C4-2B (cell line): ENCODE results near the gene PLA2G6.

Experiments
- H3K27ac ChIP-seq: fragments of 450-650 bp; 2 replicates; pipeline ENCODE4 v1.5.1; 2017
- CTCF ChIP-seq: fragments of 450-650 bp; conservative IDR thresholded peaks from 2 replicates; pipeline ENCODE4 v1.5.1; 2017; ENCODE audit warnings: mild to moderate bottlenecking
- ZFX ChIP-seq: fragments of 450-650 bp; IDR thresholded peaks from 2 replicates; pipeline ENCODE4 v1.6.1; 2017

PLA2G6 gene

DNA sequence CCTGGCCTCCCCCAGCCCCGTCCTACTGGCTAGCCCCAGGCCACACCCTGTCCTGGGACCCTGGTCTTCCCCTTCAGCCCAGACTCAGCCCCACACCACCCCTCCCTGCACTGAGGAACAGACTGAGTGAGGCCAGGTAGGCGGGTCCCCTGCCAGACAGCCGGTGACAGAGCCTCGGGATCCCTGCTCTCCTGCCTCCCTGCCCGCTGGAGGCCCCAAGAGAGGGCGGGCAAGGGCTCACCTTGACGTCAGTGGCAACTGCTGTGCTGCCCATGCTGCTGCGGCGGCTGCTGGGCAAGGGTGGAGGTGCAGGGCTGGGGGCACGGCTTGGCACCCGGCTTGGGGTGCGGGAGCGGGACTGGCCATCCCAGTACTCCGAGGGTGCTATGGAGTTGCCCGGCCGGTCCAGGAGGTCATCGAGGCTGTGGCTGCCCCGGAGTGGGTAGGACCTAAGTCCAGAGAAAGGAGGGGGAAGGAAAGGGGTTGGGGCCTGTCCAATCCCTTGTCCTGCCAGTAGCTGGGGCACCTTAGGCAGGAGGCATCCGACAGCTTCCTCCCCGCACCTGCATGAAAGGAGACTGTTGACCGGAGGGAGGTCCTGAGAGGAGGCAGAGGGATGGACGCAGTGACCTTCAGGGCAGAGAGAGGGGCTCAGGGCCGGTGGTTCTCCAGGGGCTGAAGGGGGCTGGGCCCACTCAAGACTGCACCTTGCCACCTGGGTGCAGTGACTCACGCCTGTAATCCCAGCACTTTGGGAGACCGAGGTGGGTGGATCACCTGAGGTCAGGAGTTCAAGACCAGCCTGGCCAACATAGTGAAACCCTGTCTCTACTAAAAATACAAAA lies 95.4 kb downstream of the PLA2G6 start:
- no peak for TF ChIP-seq CTCF
- TF ChIP-seq ZFX = no peak

GRCh38 chr22:38085501-38085900 lies 96.1 kb downstream of the PLA2G6 start:
- no peak overlapping the region for H3K27ac ChIP-seq
- TF ChIP-seq CTCF = no peak
- no peak for TF ChIP-seq ZFX

More for the DNA sequence above, 95.4 kb downstream of the PLA2G6 start:
- no peak overlapping the region for H3K27ac ChIP-seq

DNA sequence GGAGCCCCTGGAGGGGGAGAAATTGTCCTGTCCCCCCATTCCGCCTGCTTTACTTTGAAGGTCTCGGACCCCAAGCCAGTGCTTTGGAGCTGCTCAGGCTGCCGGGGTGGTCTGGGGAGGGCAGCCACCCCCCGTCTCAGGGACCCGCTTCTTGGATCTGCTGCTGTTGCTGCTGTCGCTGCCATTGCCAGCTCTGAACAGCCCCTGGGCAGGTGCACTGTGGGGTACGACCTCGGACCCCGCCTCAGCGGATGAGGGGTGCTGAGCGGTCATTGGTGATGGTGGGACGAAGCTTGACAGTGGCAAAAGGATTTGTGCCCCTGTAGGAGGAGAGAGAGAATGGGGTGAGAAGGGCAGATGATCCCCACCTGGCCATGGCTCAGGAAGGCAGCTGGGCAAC lies 96.6 kb downstream of the PLA2G6 start:
- no peak overlapping the region for H3K27ac ChIP-seq
- TF ChIP-seq ZFX = no peak
- no peak for TF ChIP-seq CTCF

- H3K27ac ChIP-seq = no peak within 1 kb of the TSS
- no peak for TF ChIP-seq CTCF
- TF ChIP-seq ZFX = no peak
These were observed 97.5 kb downstream of the PLA2G6 start, which contains the start of gene SLC16A8 for GRCh38 chr22:38083931-38084631. Gene SLC16A8, minus strand, starts transcription at chr22:38084184. Its CDS starts 1,311 bp downstream, at chr22:38082873.

- TF ChIP-seq ZFX = no peak
- no peak for TF ChIP-seq CTCF
- no peak overlapping the region for H3K27ac ChIP-seq
These were observed 98.5 kb downstream of the PLA2G6 start for GRCh38 chr22:38082986-38083710.

DNA sequence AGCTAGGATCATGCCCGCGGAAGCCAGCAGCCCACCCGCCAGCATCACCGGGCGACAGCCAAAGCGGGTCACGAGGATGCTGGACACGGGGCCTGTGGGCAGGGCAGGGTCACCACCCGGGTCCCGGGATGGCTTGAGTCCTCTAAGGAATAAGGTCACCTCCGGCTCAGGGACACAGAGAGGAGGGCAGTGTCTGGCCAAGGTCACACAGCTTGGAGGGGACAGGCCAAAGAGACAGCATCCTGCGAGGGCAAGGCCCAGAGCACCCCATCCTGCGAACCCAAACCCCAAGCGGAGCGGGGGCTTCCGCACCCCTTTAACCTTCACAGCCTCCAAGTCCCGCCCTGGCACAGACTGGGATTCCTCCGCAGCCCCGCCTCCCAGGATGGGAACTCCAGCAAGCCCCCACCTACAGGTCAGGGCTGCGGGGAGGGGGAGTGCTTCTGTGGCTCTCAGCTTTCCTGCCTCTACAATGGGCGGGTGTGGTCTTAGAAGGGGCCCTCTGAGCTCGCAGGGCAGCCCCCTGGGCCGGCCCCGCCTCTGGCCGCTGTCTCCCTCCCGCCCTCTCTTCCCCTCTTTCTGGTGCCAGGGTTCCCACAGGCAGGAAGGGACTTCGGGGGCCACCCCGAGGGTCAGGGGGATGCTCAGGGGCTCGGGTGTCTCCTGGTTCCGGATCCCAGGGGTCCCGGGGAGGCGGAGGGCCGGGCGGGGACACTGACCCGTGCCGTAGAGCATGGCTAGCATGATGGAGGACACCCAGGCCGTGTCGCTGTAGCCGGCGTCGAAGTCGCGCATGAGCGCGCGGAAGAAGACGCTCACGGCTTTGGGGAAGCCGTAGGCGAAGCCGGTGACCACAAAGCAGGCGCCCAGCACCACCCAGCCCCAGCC lies 99.4 kb downstream of the PLA2G6 start:
- H3K27ac ChIP-seq = no peak overlapping the region
- no peak for TF ChIP-seq CTCF
- no peak for TF ChIP-seq ZFX
